ENCODE results near the gene DDX24. TPM values are rescaled to one million over a fixed set of nuclear protein-coding genes. Genes with fewer than 3 reads are reported as not detected.
A peak's percentile ranks its signal among the peaks of the same experiment; 100 is the strongest.

The DDX24 gene
- polyA plus RNA-seq, 3 donors, result 51.2 to 68.0 (median 53.8) TPM

DNA sequence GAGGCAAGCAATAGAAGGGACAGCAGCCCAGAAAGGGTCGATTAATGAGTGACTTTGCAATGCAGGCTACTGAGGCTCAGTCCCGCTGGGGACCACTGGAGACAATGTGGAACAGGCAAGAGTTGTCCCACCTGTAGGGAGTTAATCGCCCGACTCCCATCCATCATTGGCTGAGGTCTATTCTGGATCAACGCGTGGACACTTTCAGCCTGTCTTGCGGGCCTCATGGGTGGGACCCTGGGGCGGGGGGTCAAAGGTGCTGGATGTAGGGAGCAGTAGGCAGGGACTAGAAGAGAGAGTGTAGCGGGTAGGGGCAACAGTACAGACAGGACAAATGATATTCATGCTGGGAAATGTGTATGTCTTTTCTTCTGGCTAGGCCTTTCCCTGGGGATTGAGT, 42.3 kb upstream of the DDX24 start:
- TF ChIP-seq, protein P1, sequence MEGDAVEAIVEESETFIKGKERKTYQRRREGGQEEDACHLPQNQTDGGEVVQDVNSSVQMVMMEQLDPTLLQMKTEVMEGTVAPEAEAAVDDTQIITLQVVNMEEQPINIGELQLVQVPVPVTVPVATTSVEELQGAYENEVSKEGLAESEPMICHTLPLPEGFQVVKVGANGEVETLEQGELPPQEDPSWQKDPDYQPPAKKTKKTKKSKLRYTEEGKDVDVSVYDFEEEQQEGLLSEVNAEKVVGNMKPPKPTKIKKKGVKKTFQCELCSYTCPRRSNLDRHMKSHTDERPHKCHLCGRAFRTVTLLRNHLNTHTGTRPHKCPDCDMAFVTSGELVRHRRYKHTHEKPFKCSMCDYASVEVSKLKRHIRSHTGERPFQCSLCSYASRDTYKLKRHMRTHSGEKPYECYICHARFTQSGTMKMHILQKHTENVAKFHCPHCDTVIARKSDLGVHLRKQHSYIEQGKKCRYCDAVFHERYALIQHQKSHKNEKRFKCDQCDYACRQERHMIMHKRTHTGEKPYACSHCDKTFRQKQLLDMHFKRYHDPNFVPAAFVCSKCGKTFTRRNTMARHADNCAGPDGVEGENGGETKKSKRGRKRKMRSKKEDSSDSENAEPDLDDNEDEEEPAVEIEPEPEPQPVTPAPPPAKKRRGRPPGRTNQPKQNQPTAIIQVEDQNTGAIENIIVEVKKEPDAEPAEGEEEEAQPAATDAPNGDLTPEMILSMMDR (IDR thresholded peaks at IDR 0.05), result no peak
- intact Hi-C loops (cut with micrococcal nuclease), result no loop called here
- H3K4me3 Mint-ChIP-seq, result no peak overlapping the region
- peaks cover 2 to 10% (median 10%) of the 10 kb centered on the region in 3 donors for H3K27me3 Mint-ChIP-seq (ENCODE audit: low read depth in 3 of 3)
- no peak overlapping the region for H3K27ac ChIP-seq (ENCODE audit: low read depth in 1 of 2, low read length in 2 of 2)
- no peak overlapping the region for H3K9ac ChIP-seq (ENCODE audit: insufficient read depth, low read length, poor library complexity, severe bottlenecking)
- H3K9me3 ChIP-seq (replicated peaks in 1 of 2; ENCODE audit: control insufficient read depth in 1 of 2, insufficient read depth in 1 of 2, low read length in 2 of 2), result peaks cover 12 to 25% of the 10 kb centered on the region in 2 donors
- no peak overlapping the region for H3K4me2 ChIP-seq (replicated peaks; ENCODE audit: extremely low read depth, low read length, poor library complexity, severe bottlenecking)
- no peak for DNase-seq
- H3K36me3 Mint-ChIP-seq, result peaks cover 6 to 14% of the 10 kb centered on the region in 2 donors
- H2AFZ ChIP-seq (ENCODE audit: insufficient read depth, low read depth, low read length, poor library complexity, severe bottlenecking), result no peak overlapping the region
- peak overlapping the region in 1 of 7 donors; percentile 21 for H3K27ac Mint-ChIP-seq
- peaks cover 13 to 15% of the 10 kb centered on the region in 2 donors for H3K36me3 ChIP-seq (replicated peaks in 1 of 2; ENCODE audit: control insufficient read depth in 1 of 2, insufficient read depth in 2 of 2, low read length in 2 of 2)
- no peaks in the 10 kb centered on the region for H3K79me2 ChIP-seq (ENCODE audit: insufficient read depth, low read length)
- peaks cover 0 to 2% of the 10 kb centered on the region in 2 donors for H3K4me1 ChIP-seq (ENCODE audit: control insufficient read depth in 1 of 2, insufficient read depth in 2 of 2, low read length in 2 of 2)
- whole genome bisulfite sequencing (ENCODE audit: insufficient coverage), result 90% methylated on average over 7 of the region's 9 CpGs
- peaks cover 10 to 26% (median 18%) of the 10 kb centered on the region in 7 donors for H3K9me3 Mint-ChIP-seq
- no peak overlapping the region for H3K4me3 ChIP-seq (replicated peaks in 1 of 3; ENCODE audit: low read depth in 2 of 3, low read length in 3 of 3)
- no peaks in the 10 kb centered on the region for H4K20me1 ChIP-seq (ENCODE audit: insufficient read depth, low read length)
- peaks cover 0 to 2% of the 10 kb centered on the region in 2 donors for H3K27me3 ChIP-seq (ENCODE audit: control insufficient read depth in 2 of 2, insufficient read depth in 2 of 2, low read length in 2 of 2)
- no peaks in the 10 kb centered on the region for H3K4me1 Mint-ChIP-seq

DNA sequence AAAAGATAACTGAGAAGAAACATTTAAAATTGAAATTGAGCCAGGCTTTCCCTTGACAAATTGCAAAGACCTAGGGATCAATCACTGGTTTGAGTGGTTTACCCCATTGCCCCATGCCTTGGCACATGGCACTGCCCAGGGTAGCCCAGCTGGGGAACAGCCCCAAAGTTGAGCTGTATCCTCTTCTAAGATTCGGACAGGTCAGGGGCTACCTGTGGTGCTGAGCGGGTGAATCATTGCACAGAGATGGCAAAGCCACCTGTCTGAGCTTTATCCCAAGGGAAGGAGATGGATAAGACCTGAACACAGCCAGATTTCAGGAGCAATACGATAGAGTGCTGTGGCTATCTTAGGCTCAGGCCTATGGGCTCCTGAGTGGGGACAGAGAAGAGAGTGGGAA, 41.4 kb upstream of the DDX24 start:
- Histone ChIP-seq H3K4me3 (replicated peaks in 1 of 3; ENCODE audit: low read depth in 2 of 3, low read length in 3 of 3) (no peak overlapping the region), H3K4me2 (replicated peaks; ENCODE audit: extremely low read depth, low read length, poor library complexity, severe bottlenecking) (no peak overlapping the region), H3K36me3 (replicated peaks in 1 of 2; ENCODE audit: control insufficient read depth in 1 of 2, insufficient read depth in 2 of 2, low read length in 2 of 2) (peaks cover 10 to 12% of the 10 kb centered on the region in 2 donors), H3K27me3 (ENCODE audit: control insufficient read depth in 2 of 2, insufficient read depth in 2 of 2, low read length in 2 of 2) (peaks cover 0 to 2% of the 10 kb centered on the region in 2 donors), H3K9ac (ENCODE audit: insufficient read depth, low read length, poor library complexity, severe bottlenecking) (no peak overlapping the region), H3K27ac (ENCODE audit: low read depth in 1 of 2, low read length in 2 of 2) (no peak overlapping the region), H4K20me1 (ENCODE audit: insufficient read depth, low read length) (no peaks in the 10 kb centered on the region), H3K79me2 (ENCODE audit: insufficient read depth, low read length) (no peaks in the 10 kb centered on the region), H3K4me1 (ENCODE audit: control insufficient read depth in 1 of 2, insufficient read depth in 2 of 2, low read length in 2 of 2) (no peaks in the 10 kb centered on the region), H2AFZ (ENCODE audit: insufficient read depth, low read depth, low read length, poor library complexity, severe bottlenecking) (no peak overlapping the region), H3K9me3 (replicated peaks in 1 of 2; ENCODE audit: control insufficient read depth in 1 of 2, insufficient read depth in 1 of 2, low read length in 2 of 2) (peaks cover 12 to 25% of the 10 kb centered on the region in 2 donors)
- H3K4me1 Mint-ChIP-seq, result no peaks in the 10 kb centered on the region
- H3K27me3 Mint-ChIP-seq (ENCODE audit: low read depth in 3 of 3), result peaks cover 8 to 12% (median 11%) of the 10 kb centered on the region in 3 donors
- intact Hi-C loops (cut with micrococcal nuclease), result no loop called here
- no peak for DNase-seq
- TF ChIP-seq, protein P1 (IDR thresholded peaks at IDR 0.05), result no peak
- H3K4me3 Mint-ChIP-seq, result no peak overlapping the region
- H3K27ac Mint-ChIP-seq, result no peak overlapping the region
- H3K9me3 Mint-ChIP-seq, result peaks cover 10 to 26% (median 18%) of the 10 kb centered on the region in 7 donors
- H3K36me3 Mint-ChIP-seq, result peaks cover 6 to 12% of the 10 kb centered on the region in 2 donors
- WGBS (ENCODE audit: insufficient coverage), result 70% methylated on average over 2 of the region's 3 CpGs

All from CD14-positive monocyte (primary cell).